SK-N-MC (cell line): ENCODE measurements around the gene MAP3K7CL.

Experiments used
- EZH2 ChIP-seq: fragments of 200-600 bp; sonication (generic); IDR thresholded peaks from one replicate; pipeline ENCODE4 v1.6.1; 2017; ENCODE audit warnings: antibody characterized with exemption
- FOXP2 ChIP-seq: optimal IDR thresholded peaks from 2 replicates; pipeline ENCODE3; 2011; ENCODE audit warnings: mild to moderate bottlenecking, moderate library complexity; ENCODE audit not compliant: insufficient read depth; ENCODE audit errors: extremely low read length, control extremely low read depth
- POLR2AphosphoS5 ChIP-seq: IDR thresholded peaks from 2 replicates; pipeline ENCODE4 v1.6.1; 2012; ENCODE audit warnings: mild to moderate bottlenecking, low read depth, low read length, borderline replicate concordance

- TF ChIP-seq POLR2AphosphoS5 (no peak), EZH2 (no peak), FOXP2 (no peak)
Measured at GRCh38 chr21:29117372-29117955, 13.0 kb upstream of the MAP3K7CL start.
